Body of pancreas (tissue), 4 donors: ENCODE measurements around the gene TRPC4. TPM values are rescaled to one million over a fixed set of nuclear protein-coding genes. Genes with fewer than 3 reads are reported as not detected.
A peak's percentile ranks its signal among the peaks of the same experiment; 100 is the strongest.

ENCODE experiments used
- ATAC-seq: fragments of 150-250 bp; one replicate; pipeline ENCODE4 v1.9.1; 2016
- DNase-seq, 4 donors: peaks; one replicate each; pipeline ENCODE4 v3.0.0-alpha.2; 2019
- H3K27ac ChIP-seq, 4 donors: fragments of 200-600 bp; sonication (generic); 1 replicate in 3 of 4; 2 replicates in 1 of 4; pipeline versions ENCODE4 v1.5.1 to v1.6.1; 2016 to 2019; ENCODE audit warnings: mild to moderate bottlenecking in 1 of 4, mixed read lengths in 1 of 4, moderate library complexity in 1 of 4
- H3K27me3 ChIP-seq, 2 donors: fragments of 200-600 bp; sonication (generic); one replicate each; pipeline ENCODE4 v1.6.0; 2016; ENCODE audit warnings: mild to moderate bottlenecking in 1 of 2
- H3K36me3 ChIP-seq, 2 donors: fragments of 200-600 bp; sonication (generic); replicated peaks in 1 of 2; 2 replicates each; pipeline ENCODE4 v1.5.1; 2016; ENCODE audit warnings: low read depth in 2 of 2; ENCODE audit not compliant: insufficient read depth in 1 of 2
- H3K4me1 ChIP-seq: fragments of 200-600 bp; sonication (generic); one replicate; pipeline ENCODE4 v1.6.0; 2016
- H3K4me3 ChIP-seq, 2 donors: fragments of 200-600 bp; sonication (generic); 1 replicate in 1 of 2; 2 replicates in 1 of 2; pipeline ENCODE4 v1.5.1; 2016 to 2019
- H3K9me3 ChIP-seq, 3 donors: fragments of 200-600 bp; sonication (generic); 1 replicate in 2 of 3; 2 replicates in 1 of 3; pipeline ENCODE4 v1.5.1; 2016
- POLR2A ChIP-seq, 3 donors: fragments of 450-650 bp; IDR thresholded peaks; one replicate each; pipeline ENCODE4 v1.6.1; 2016; ENCODE audit warnings: antibody characterized with exemption in 3 of 3, mild to moderate bottlenecking in 2 of 3
- WGBS, 2 donors: methylation state at CpG; one replicate each; pipeline ENCODE4 v1.1.5; 2017; 5-methylcytosine and 5-hydroxymethylcytosine counted together
- intact Hi-C: fragments of 100-400 bp; cut with DNase I; formaldehyde crosslinking; loops from one replicate; pipeline ENCODE4 v1.15.1; 2023
- total RNA-seq, 2 donors: library from RNA; depleted of rRNA; stranded (reverse); fragments of >200 nt; gene quantifications; one replicate each; pipeline ENCODE4 v1.1.0, GENCODE V29; 2016
- TF ChIP-seq, protein P1 (sequence below), 7 experiments: fragments of 450-650 bp in 4 of 7; fragments of 200-600 bp in 3 of 7; sonication (generic) in 3 of 7; IDR thresholded peaks; one replicate each; pipeline ENCODE4 v1.5.1; 2016 to 2019; ENCODE audit warnings: antibody characterized with exemption in 7 of 7

The TRPC4 gene
- total RNA-seq, 2 donors from 2014 or later: 0.33 to 2.6 TPM

DNA sequence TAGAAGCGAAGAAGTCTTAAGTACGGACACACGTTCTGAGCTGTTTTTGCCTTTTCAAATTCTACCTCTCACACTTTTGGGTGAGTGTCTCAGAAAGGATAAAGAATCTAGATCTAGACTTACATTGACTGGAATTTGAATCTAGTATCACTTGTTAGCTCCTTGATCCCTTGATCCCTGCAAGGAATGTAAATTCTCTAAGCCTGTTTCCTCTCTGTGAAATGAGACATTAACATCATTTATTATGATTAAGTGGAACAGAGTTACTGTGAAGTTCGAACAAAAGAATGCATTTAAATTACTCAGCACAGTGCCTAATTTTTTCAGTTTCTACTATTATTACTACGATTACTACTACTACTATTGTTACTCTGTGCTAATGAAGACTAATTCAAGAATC, 184.4 kb downstream of the TRPC4 start:
- H3K4me1 ChIP-seq: peaks cover under 1% of the 10 kb centered on the region
- no peak for TF ChIP-seq POLR2A (IDR thresholded peaks at IDR 0.05)
- TF ChIP-seq, protein P1, sequence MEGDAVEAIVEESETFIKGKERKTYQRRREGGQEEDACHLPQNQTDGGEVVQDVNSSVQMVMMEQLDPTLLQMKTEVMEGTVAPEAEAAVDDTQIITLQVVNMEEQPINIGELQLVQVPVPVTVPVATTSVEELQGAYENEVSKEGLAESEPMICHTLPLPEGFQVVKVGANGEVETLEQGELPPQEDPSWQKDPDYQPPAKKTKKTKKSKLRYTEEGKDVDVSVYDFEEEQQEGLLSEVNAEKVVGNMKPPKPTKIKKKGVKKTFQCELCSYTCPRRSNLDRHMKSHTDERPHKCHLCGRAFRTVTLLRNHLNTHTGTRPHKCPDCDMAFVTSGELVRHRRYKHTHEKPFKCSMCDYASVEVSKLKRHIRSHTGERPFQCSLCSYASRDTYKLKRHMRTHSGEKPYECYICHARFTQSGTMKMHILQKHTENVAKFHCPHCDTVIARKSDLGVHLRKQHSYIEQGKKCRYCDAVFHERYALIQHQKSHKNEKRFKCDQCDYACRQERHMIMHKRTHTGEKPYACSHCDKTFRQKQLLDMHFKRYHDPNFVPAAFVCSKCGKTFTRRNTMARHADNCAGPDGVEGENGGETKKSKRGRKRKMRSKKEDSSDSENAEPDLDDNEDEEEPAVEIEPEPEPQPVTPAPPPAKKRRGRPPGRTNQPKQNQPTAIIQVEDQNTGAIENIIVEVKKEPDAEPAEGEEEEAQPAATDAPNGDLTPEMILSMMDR (IDR thresholded peaks at IDR 0.05): no peak
- H3K9me3 ChIP-seq: no peaks in the 10 kb centered on the region
- no peak overlapping the region for H3K27ac ChIP-seq
- H3K36me3 ChIP-seq: no peaks in the 10 kb centered on the region
- no peaks in the 10 kb centered on the region for H3K27me3 ChIP-seq
- intact Hi-C loops: no loop called here
- ATAC-seq: no peak
- H3K4me3 ChIP-seq: no peak overlapping the region
- 63 to 66% methylated on average over 5 of the region's 5 CpGs for WGBS, 2 donors
- no peak for DNase-seq

DNA sequence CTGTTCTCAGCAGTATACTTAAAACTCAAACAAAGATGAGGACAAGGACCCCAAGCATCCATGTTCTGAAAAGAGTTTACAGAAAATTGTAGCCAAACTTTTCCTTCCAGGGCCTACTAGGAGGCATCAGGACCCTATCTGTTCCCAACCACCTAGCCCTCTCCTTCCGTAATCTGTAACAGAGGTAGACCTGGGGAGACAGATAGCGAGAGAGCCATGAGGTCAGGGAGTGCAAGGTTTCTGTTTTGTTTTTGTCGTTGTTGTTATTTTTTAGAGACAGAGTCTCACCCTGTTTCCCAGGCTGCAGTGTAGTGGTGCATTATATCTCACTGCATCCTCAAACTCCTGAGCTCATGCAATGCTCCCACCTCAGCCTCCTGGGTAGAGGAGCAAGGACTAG, 187.1 kb downstream of the TRPC4 start:
- WGBS, 2 donors: 91 to 92% methylated on average over 3 of the region's 3 CpGs
- Histone ChIP-seq H3K27ac (no peak overlapping the region), H3K27me3 (no peaks in the 10 kb centered on the region), H3K4me3 (no peak overlapping the region), H3K9me3 (no peaks in the 10 kb centered on the region), H3K36me3 (no peaks in the 10 kb centered on the region), H3K4me1 (peaks cover 6% of the 10 kb centered on the region)
- TF ChIP-seq, protein P1 (IDR thresholded peaks at IDR 0.05): no peak
- TF ChIP-seq POLR2A (IDR thresholded peaks at IDR 0.05): no peak
- DNase-seq (no peak), ATAC-seq (no peak)
- intact Hi-C loops: no loop called here

GRCh38 chr13:37681281-37682032, 188.1 kb downstream of the TRPC4 start:
- Histone ChIP-seq H3K27ac (no peak overlapping the region), H3K27me3 (no peaks in the 10 kb centered on the region), H3K4me1 (peaks cover 6% of the 10 kb centered on the region), H3K4me3 (no peak overlapping the region), H3K36me3 (no peaks in the 10 kb centered on the region), H3K9me3 (no peaks in the 10 kb centered on the region)
- TF ChIP-seq POLR2A (IDR thresholded peaks at IDR 0.05): no peak
- TF ChIP-seq, protein P1 (IDR thresholded peaks at IDR 0.05): no peak
- WGBS, 2 donors: 55 to 62% methylated on average over 6 of the region's 6 CpGs
- ATAC-seq (peak; percentile 56), DNase-seq (peak in 1 of 4 donors; percentile 4)
- intact Hi-C loops: no loop called here

DNA sequence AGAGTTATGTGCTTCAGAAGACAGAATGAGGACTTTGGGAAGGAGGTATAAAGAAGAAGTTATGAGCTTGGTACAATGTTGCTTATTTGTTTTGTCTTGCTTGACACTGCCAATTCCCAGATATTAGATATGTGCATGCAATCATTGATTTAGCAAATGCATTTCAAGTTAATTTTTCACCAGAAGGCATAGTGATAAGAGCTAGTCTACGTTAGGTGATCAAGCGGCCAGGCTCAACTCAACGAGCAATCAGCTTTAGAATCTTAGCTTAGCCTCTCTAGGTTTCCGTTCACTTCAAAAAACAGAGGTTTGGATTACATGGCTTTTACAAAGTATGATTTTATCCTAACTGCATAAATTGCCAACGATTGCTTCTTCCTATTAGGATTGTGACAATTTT, 189.4 kb downstream of the TRPC4 start:
- Histone ChIP-seq H3K27ac (no peak overlapping the region), H3K4me3 (no peak overlapping the region), H3K36me3 (no peaks in the 10 kb centered on the region), H3K4me1 (peaks cover 6% of the 10 kb centered on the region), H3K9me3 (no peaks in the 10 kb centered on the region), H3K27me3 (no peaks in the 10 kb centered on the region)
- intact Hi-C loops: no loop called here
- DNase-seq (no peak), ATAC-seq (no peak)
- TF ChIP-seq, protein P1 (IDR thresholded peaks at IDR 0.05): no peak
- no peak for TF ChIP-seq POLR2A (IDR thresholded peaks at IDR 0.05)
- WGBS, 2 donors: 12 to 14% methylated on average over 5 of the region's 5 CpGs

DNA sequence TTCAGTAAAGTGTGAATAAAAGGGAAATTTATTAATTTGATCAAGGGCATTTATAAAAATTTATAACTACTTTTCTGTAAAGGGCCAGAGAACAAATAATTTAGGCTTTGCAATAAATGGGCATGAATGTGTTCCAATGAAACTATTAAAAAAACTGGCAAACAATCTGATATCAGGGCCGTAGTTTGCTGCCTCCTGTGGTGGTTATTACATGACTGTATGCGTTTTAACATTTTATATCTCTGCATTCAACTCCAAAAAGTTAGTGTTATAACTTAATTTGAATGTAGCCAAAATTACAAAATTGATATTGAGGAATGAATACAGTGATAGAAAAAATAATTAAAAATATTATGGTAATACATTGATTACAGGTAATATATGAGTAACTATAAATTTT, 190.5 kb downstream of the TRPC4 start:
- no peak for TF ChIP-seq POLR2A (IDR thresholded peaks at IDR 0.05)
- TF ChIP-seq, protein P1 (IDR thresholded peaks at IDR 0.05): no peak
- ATAC-seq: no peak
- intact Hi-C loops: no loop called here

More for the DNA sequence above, 190.5 kb downstream of the TRPC4 start:
- H3K9me3 ChIP-seq: no peaks in the 10 kb centered on the region
- no peak overlapping the region for H3K27ac ChIP-seq
- no peak for DNase-seq
- no peaks in the 10 kb centered on the region for H3K36me3 ChIP-seq
- H3K4me3 ChIP-seq: no peak overlapping the region
- WGBS, 2 donors: 46 to 50% methylated on average over 2 of the region's 2 CpGs
- no peaks in the 10 kb centered on the region for H3K27me3 ChIP-seq
- H3K4me1 ChIP-seq: peaks cover 6% of the 10 kb centered on the region
